Hippocampal formation (tissue), 2 donors: Measurements from ENCODE around the gene NKX2-3.

Experiments used
- DNase-seq, 2 donors: peaks; one replicate each; lab custom pipeline; 2025; lab: John Stamatoyannopoulos, UW

The NKX2-3 gene

GRCh38 chr10:99579971-99580370 lies 47.2 kb downstream of the NKX2-3 start:
- DNase-seq, result no peak

- DNase-seq, result no peak
Observed at GRCh38 chr10:99582255-99582770, 49.6 kb downstream of the NKX2-3 start.

- no peak for DNase-seq
Observed at GRCh38 chr10:99583687-99584086, 50.9 kb downstream of the NKX2-3 start.
